DMS114 treated with DMSO at 0.1 percent for 48 hours (cell line): ENCODE measurements around the gene OSBPL5.
A peak's percentile ranks its signal among the peaks of the same experiment; 100 is the strongest.

Experiments
- DNase-seq: peaks from one replicate; lab custom pipeline; 2025; ENCODE audit not compliant: unreplicated experiment; lab: John Stamatoyannopoulos, UW

The OSBPL5 gene

DNA sequence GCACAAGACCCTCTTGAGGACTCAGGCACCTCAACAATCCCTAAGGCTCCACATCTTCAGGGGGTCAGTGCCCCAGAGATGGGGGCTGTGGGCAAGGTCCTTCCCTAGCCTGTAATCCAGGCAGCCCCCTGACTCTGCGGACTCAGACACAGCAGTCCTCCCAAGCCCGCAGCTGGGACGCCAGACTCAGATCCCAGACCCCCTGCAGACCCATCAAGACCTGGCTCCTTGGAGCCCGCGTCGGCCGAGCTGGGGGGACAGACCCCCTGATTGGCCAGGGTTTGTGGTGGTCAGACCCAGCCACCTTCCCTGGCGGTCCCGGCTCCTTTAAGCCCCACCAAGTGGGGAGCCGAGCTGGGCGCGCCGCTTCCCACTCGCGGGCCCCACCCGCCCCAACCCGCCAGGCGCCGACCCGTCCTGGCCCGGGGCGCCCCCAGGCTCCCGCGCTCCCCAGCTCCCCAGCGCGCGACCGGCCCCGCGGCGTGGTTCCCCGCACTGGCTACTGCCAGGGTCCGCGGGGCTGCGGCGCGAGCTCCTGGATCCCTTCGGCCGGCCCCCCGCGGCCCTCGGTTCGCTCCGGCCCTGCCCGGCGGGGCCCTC, 458 bp downstream of the OSBPL5 start:
- DNase-seq: no peak

GRCh38 chr11:3164138-3164551, 965 bp downstream of the OSBPL5 start:
- no peak for DNase-seq

DNA sequence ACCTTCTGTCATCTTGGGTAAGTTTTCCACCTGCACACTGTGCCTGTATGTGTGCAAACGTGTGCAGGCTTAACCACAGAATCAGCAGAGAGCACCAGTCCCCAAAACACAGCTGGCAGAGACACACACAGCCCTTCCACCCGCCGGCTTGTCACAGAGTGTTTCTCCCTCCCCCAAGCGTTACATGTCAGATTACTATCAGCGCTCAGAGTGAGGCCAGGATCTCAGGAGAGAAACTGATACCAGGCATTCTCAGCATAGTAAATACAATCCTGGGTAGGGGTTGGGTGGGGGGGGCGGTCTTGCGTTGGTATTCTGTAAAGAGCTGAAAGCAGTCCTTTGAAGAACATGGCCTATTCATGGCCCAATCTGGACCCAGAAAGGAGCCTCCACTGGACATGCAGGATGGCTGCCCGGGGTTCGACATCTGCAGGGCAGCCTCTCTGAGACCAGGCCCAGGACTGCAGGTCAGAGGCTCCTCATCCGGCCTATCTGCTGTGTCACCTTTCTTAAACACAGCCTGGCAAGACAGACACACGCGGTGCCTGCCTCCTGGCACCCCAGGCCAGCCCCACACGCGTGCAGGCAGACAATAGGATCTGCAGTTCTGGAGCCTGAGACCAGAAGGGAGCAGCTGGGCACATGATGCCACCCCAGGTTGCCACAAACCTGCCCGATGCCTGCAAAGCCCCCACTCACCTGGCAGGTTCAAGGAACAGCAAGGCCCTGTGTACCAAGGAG, 1.7 kb downstream of the OSBPL5 start:
- no peak for DNase-seq

DNA sequence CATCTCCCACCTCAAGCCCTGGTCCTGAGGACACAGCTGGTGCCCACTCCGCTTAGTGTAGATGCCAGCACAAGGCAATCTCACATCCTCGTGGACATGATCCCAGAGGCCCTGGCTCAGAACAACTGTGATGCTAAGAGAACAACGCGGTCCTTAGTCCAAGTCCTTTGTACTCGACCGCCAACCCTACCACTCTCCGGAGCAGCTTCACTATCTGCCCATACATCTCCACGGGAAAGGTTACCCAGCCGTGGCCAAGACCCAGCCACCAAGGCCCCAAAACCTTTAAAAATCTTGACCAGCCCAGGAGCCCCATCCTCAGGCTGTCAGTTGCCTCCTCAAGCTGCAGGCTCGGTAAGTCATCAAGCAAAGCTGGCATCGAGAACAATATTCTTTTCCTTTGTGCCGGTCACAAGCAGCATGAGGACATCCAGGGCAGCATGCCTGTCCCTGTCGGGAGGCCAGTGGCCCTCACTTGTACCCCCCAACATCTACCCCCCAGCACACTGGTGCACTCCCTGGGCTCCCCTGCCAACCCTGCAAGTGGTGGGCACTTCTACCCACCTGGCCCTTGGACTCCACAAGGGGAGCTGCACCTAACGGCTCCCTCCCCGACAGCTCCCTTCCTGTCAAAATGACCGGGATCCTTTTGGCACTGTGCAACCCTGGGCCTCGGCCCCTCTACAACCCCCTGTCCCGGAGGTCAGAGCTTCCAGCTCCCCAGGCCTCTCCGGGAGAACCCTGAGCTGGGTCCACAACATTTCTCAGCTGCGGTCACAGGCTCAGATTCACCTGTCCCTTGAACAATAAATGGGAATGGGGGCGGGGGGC, 2.5 kb downstream of the OSBPL5 start:
- DNase-seq: no peak

GRCh38 chr11:3161720-3162409, 3.2 kb downstream of the OSBPL5 start:
- DNase-seq: no peak

DNA sequence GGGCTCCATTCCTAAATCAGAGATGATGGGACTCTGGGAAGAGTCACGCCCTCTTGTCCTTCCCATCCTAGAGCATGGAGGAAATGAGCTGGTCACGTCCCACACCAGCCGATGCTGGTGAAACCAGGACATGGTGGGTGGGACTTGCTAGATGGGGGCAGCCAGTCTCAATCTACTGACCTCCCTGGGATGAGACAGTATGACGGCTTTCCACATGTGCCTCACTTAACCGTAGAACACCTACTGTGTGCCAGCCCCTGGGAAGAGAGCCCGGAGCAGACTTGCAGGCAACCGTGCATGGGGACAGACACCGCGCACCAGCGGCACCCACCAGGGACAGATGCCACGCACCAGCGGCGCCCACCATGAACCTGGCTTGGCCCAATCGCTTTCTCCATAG, 3.8 kb downstream of the OSBPL5 start:
- DNase-seq: no peak

DNA sequence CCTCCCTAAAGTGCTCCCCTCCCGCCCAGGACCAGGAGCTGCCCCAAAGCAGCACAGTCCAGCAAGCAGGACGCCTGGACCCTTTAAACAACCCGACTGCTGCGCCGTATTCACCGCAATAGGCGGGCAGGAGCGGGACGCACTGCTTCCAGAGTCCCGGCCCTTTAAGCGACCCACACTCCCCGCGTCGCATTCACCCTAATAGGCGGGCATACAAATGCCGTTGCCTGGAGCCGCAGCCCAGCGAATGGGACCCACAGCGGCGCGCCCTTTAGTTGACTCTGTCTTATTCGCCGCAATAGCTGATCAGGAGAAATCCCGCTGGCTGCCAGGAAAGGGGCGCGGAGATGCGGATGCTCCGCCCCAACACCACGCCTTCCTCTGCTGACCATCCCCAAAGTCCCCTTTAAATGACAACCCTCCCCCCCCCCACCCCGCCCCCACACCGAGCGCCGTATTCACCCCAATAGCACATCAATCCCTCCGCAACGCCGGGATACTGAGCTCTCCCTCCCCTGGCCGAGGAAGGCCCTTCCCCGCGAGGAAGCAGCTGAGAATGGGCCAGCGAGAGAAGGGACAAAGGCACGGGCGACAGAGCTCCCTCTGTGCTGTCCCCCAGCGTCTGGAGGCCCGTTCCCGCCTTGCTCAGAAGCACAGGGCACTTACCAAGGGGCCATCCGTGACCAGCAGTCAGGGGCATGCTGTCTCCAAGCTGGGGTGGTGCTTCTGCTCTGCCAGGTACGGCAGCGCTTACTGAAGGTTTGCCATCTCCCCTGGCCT, 4.7 kb downstream of the OSBPL5 start:
- peak; percentile 28 for DNase-seq

GRCh38 chr11:3159296-3160190, 5.6 kb downstream of the OSBPL5 start:
- no peak for DNase-seq

- DNase-seq: no peak
These were observed 6.3 kb downstream of the OSBPL5 start for GRCh38 chr11:3158821-3159220.

- DNase-seq: no peak
These were observed 6.9 kb downstream of the OSBPL5 start for GRCh38 chr11:3158131-3158591.

DNA sequence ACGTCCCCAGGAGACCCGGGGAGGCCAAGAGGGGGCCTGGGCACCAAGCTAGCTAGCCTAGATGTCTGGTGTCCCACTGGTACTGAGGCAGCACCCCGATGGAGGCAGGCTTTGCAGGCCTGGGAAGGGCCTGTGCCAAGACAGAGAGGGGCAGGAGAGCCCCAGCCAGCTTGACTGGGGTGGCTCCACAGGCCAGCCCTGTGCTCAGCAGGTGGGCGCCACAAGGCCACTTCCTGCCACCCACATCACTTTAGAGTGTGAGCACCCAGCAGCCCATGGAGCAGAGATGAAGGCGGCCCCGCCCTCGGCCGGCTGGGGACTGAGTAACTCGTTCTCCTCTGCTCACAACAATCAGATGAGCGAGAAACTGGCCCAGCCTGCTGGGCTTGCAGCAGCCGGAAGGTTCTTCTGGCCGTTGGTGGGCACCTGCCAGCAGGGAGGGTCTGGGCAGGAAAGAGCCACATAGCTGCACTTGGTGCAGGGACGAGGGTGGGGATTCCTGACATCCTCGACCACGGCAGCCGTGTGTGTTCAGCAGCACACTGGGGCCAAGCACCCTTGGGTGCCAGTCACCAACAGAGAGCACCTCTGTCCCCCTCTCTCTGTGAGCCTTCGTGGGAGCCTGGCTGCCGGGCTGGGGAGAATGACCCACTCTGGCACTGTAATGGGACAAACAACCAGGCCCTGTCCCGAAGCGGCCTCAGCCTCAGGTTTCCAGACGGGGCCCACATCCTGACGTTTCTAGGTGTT, 7.6 kb downstream of the OSBPL5 start:
- DNase-seq: no peak

DNA sequence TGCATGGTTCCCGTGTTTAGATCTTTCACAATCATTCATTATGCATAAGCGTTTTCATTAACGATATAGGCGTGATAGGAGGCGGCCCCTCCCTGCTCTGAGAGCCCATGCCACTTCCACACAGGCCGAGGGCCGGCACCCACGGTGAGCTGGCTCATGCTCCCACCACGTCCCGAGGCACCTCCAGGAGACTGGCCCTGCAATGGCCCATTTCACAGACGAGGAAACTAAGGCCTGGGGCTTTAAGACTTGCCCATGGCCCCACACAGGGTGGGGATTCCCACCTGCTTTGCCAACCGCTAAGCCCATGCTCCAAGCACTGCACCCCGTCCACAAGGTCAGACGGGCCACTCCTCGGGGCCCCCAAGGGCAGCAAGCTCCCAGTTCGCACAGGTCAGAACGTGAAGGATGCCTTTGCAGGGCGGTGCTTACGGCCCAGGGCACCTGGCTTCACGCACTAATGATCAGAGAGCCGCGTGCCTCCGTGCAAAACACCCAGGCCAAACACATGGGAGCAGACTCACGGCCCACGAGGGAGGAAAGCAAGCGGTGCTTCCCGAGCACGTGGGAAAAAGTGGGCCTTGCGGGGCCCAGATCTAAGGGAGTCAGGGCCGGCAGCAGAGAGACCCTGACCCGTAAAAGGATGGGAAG, 8.3 kb downstream of the OSBPL5 start:
- DNase-seq: no peak

DNA sequence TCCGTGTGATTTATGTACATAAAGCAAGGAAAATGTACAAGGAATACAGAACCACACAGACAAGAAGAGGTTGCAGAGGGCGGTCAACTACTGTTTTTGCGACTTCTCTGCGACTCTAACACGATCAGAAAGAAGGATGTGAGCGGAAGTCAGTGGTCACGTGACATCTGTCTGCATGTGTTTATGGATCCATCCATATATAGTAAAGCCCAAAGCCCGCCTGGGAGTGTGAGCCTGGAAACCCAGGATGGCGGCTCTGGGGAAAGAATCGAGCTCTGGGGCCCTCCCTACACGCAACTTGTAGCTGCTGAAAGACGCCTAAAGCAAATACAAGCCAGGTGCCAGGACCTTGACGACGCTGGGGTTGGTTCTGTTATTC, 8.8 kb downstream of the OSBPL5 start:
- DNase-seq: no peak

GRCh38 chr11:3155691-3156258, 9.3 kb downstream of the OSBPL5 start:
- DNase-seq: no peak

DNA sequence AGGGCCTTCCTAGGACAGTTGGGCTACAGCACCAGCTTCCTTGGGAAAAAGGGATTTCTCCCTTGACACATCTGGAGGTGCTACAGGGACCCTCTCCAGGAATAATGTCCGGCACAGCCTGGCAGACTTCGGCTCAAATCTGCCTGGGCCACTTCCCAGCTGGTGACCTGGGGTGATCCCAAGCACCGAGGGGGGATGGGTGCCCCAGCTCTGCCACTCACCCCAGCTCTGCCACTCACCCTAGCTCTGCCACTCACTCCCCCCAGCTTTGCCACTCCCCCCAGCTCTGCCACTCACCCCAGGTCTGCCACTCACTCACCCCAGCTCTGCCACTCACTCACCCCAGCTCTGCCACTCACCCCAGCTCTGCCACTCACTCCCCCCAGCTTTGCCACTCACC, 9.9 kb downstream of the OSBPL5 start:
- no peak for DNase-seq

GRCh38 chr11:3154001-3154599, 11.0 kb downstream of the OSBPL5 start:
- no peak for DNase-seq

GRCh38 chr11:3153291-3153861, 11.7 kb downstream of the OSBPL5 start:
- no peak for DNase-seq
